Measurements from ENCODE around the gene CLOCK.
A peak's percentile ranks its signal among the peaks of the same experiment; 100 is the strongest.

CLOCK gene

GRCh38 chr4:55411621-55412020 is 135.1 kb downstream of the CLOCK start:
- no peak for DNase-seq (ENCODE audit: low spot score)

DNA sequence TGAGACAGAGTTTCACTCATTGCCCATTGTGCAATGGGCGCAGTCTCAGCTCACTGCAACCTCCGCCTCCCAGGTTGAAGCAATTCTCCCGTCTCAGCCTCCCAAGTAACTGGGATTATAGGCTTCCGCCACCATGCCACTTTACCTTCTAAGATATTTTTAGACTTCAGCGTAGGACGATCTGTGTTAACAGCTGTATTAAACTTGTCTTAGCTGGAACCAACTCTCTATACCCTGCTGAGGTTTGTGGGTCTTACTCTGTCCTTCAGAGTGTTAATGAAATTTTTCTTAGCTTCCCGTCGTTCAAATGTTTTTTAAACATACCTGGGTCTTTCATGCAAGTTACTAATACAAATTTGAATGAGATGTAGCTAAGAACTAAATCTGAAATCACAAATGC is 136.3 kb downstream of the CLOCK start:
- no peak for DNase-seq (ENCODE audit: low spot score)

GRCh38 chr4:55409468-55410171 is 137.1 kb downstream of the CLOCK start:
- peak; percentile 14 for DNase-seq (ENCODE audit: low spot score)

GRCh38 chr4:55407764-55408163 is 138.9 kb downstream of the CLOCK start:
- DNase-seq (ENCODE audit: low spot score) = no peak

- no peak for DNase-seq (ENCODE audit: low spot score)
These were observed 139.6 kb downstream of the CLOCK start for GRCh38 chr4:55407119-55407518.

DNA sequence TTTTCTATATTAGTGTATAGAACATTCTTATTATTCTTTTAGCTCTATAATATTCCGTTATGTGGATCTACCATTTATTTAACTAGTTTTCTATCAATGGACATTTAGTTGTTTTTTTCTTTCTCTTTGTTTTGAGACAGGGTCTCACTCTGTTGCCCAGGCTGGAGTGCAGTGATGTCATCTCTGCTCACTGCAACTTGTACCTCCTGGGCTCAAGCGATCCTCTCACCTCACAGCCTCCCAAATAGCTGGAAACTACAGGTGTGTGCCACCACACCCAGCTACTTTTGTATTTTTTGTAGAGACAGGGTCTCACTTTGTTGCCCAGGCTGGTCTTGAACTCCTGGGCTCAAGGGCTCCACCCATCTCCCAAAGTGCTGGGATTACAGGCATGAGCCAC is 140.2 kb downstream of the CLOCK start:
- no peak for DNase-seq (ENCODE audit: low spot score)

- DNase-seq (ENCODE audit: low spot score) = no peak
These were observed 141.6 kb downstream of the CLOCK start for GRCh38 chr4:55405073-55405472.

- DNase-seq (ENCODE audit: low spot score) = no peak
These were observed 147.1 kb downstream of the CLOCK start for GRCh38 chr4:55399581-55399980.

GRCh38 chr4:55398966-55399365 is 147.7 kb downstream of the CLOCK start:
- DNase-seq (ENCODE audit: low spot score) = no peak

DNA sequence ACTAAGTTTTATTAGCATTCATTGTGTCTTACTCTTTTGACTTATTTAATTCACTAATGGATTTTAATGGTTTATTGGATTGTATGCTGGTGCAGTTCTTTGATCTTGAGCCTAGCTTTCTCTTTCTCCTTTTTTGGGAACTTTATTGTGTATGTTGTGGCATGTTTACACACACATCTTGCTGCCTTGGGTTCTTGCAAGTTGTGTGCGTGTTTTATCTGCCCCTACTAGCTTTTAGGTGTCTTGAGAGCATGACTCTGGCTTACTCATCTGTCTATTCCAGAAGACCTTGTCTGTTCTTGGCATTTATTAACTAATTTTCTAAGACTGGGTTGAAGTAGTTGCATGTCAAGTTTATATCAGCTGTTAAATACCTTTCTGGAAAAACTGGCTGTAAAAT is 148.2 kb downstream of the CLOCK start:
- DNase-seq (ENCODE audit: low spot score) = no peak

- DNase-seq (ENCODE audit: low spot score) = peak; percentile 47
These were observed 149.0 kb downstream of the CLOCK start for GRCh38 chr4:55397520-55398321.

DNA sequence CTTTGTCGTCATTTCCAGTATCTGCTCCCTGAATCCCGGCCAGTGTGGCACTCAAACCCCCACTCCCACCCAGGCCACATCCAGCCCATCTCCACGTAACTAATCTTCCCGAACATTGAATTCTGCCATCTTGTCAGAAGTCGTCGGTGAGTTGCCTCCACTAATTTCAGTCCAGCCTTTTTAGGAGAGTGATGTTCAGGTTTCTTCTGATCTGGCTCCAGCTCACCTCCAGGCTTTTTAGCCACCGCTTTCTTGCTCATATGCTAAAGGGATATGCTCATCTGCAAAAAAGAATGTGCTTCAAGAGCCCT is 149.6 kb downstream of the CLOCK start:
- peak; percentile 31 for DNase-seq (ENCODE audit: low spot score)

- peak; percentile 59 for DNase-seq (ENCODE audit: low spot score)
These were observed 150.2 kb downstream of the CLOCK start for GRCh38 chr4:55396308-55397125.

- peak; percentile 95 for DNase-seq (ENCODE audit: low spot score)
These were observed 151.0 kb downstream of the CLOCK start, which contains the start of gene TMEM165 for GRCh38 chr4:55395529-55396307. Gene TMEM165 (plus strand): TSS chr4:55395957. CDS start chr4:55396190, 233 bp downstream.

DNA sequence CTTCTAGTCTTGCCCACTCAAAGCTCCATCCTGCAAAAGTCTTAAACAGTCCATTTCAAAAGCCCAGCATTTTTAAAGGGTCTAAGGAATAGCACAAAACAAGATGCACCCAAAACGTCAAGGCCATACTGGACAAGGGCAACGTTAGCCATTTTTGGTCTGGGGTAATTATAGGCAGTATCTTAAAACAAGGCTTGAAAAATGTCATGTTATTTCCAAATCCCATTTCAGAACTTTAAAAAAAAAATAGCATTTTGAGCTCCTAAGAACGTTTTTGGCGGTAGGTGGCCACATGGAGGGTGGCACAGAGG is 151.5 kb downstream of the CLOCK start:
- no peak for DNase-seq (ENCODE audit: low spot score)

DNA sequence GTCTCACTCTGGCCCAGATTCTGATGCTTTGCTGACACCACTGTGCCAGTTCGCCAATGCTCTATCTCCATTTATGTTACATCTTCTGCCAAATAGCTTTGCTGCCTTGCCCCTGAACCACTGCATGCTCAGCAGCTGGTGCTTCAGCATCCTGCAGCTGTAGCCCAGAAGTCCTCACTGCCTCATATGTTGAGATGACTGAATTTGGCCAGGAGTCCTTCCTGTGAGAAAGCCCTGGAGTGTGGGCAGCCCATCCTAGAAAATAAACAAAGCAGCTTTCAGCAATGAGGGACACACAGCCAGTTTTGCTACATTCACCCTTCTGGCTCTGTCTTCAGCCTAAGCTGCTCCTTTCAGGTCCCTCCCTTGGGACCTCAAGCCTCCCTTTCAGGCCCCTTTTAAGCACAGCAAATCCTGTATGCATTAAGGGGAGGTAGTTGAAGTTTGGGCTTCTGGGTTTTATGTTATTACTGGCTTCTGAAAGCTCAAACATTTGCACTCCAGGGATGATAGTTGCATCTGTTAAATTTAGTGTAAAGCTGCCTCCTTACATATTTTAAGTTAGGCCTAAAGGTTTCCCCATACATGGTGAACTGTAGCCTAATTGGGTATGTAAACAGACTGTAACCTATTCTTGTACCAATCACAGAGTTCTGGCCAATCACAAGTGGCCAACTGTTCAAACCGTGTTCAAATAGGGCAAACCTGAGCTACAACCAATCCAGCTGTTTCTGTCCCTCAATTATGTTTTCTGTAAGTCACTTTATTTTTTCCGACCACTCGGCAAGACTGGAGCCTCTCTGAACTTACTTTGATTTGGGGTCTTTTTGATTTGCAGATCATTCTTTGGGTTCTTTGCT is 153.0 kb downstream of the CLOCK start:
- peak; percentile 51 for DNase-seq (ENCODE audit: low spot score)

- DNase-seq (ENCODE audit: low spot score) = no peak
These were observed 159.9 kb downstream of the CLOCK start for GRCh38 chr4:55386840-55387239.

GRCh38 chr4:55386073-55386472 is 160.6 kb downstream of the CLOCK start:
- peak; percentile 40 for DNase-seq (ENCODE audit: low spot score)

DNA sequence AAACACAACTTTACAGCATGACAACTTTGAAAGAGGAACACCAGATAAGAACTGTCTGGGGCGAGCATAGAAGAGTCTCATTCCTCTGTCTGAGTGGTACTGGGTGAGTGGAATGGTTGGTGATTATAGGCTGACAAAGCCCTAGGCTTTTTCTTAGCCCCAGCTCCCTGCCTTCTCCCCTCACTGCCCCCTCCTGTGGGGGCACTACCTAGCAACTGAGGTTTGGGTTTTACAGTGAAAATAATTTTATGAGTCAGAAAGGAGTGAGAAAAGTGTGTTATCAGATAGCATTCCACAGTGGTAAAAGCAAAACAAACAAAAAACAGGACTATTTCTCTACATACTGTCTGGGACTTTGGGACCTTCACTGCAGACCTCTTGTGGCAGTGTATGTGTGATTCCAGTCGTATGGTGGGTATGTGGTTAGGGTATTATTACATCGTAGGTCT is 161.5 kb downstream of the CLOCK start:
- DNase-seq (ENCODE audit: low spot score) = no peak

DNA sequence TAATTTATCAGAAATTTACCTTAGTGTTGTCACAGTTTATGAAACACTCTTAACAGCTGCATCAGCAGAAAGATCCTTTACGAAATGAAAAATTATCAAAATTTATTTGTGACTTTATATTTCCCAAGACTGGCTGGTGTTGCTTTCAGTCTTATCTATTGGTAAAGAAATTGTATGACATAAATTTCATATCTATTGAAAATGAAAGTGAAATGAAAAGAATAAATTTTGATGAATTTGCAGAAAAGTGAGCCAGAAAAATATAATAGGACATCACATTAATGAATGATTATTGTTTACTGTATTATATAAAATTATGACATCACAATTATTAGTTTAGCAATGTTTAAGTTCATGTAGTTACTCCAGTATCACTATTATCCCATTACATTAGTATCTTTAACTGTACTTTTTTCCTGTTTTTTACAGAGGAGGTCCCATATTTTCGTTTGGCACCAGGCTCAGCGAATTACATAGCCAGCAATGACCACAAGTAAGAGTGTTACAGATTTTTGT is 164.2 kb downstream of the CLOCK start:
- DNase-seq (ENCODE audit: low spot score) = no peak

GRCh38 chr4:55381502-55381901 is 165.2 kb downstream of the CLOCK start:
- DNase-seq (ENCODE audit: low spot score) = no peak
